Progenitor cell of endocrine pancreas (in vitro differentiated cells): Measurements from ENCODE around the gene GPC3. TPM values are rescaled to one million over a fixed set of nuclear protein-coding genes. Genes with fewer than 3 reads are reported as not detected.
A peak's percentile ranks its signal among the peaks of the same experiment; 100 is the strongest.

Experiments used
- DNase-seq: peaks from one replicate; pipeline ENCODE4 v3.0.0; 2021; ENCODE audit warnings: low spot score; ENCODE audit not compliant: unreplicated experiment
- H3K27ac Mint-ChIP-seq: 2 replicates; pipeline ENCODE4 v1.8.0; 2021; ENCODE audit warnings: mild to moderate bottlenecking, moderate library complexity, mixed read lengths
- H3K27me3 Mint-ChIP-seq: 2 replicates; pipeline ENCODE4 v1.8.0; 2021; ENCODE audit warnings: mixed read lengths
- H3K36me3 Mint-ChIP-seq: 2 replicates; pipeline ENCODE4 v1.8.0; 2022; ENCODE audit warnings: mixed read lengths; ENCODE audit not compliant: insufficient read depth
- H3K4me1 Mint-ChIP-seq: 2 replicates; pipeline ENCODE4 v1.8.0; 2021; ENCODE audit warnings: low read depth, mixed read lengths
- H3K4me3 Mint-ChIP-seq: 2 replicates; pipeline ENCODE4 v1.8.0; 2021; ENCODE audit warnings: low read depth, mild to moderate bottlenecking, moderate library complexity, mixed read lengths
- H3K9me3 Mint-ChIP-seq: 2 replicates; pipeline ENCODE4 v1.8.0; 2021; ENCODE audit warnings: low read depth, mixed read lengths
- total RNA-seq: library from RNA; stranded (reverse); gene quantifications from 2 replicates; pipeline ENCODE4 v1.2.1, GENCODE V29; 2021
- TF ChIP-seq, protein P1 (sequence below): fragments of 200-600 bp; sonication (generic); IDR thresholded peaks from one replicate; pipeline ENCODE4 v1.5.0; 2021; ENCODE audit warnings: antibody characterized with exemption, mild to moderate bottlenecking; ENCODE audit not compliant: unreplicated experiment

GPC3 gene
- total RNA-seq, 1 donor from 2014 or later = 197 TPM

DNA sequence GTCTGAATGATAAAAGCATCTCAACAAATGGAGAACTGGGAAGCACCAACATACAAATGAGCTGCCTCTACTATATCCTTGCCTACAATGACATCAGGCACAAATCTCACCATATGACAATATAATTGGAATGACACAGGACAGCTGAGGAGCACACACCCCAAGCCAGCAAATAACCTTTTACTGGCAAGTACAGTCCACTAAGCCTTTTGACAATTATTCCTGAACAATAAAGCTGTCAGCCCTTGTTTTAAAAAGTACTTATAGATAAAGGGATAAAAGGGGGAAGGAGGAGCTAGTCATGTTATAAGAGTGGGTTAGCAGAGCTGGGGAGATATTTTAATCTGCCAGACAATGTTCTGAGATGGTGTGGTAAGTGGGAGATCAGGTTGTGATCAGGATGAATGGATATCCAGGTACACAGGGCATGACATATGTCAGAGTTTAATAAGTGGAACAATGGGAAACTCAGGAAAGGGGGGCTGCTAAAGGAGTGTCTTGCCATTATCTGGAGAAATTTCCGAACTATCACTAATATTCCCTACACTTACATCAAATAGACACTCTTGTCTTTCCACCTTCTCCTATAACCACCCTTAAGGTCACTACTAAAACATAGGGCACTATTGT lies 127.6 kb downstream of the GPC3 start:
- H3K36me3 Mint-ChIP-seq = peaks cover 5% of the 10 kb centered on the region
- H3K27me3 Mint-ChIP-seq = no peaks in the 10 kb centered on the region
- no peak overlapping the region for H3K27ac Mint-ChIP-seq
- no peak for DNase-seq
- no peak overlapping the region for H3K4me3 Mint-ChIP-seq
- peaks cover 3% of the 10 kb centered on the region for H3K9me3 Mint-ChIP-seq
- peaks cover 34% of the 10 kb centered on the region for H3K4me1 Mint-ChIP-seq
- TF ChIP-seq, protein P1, sequence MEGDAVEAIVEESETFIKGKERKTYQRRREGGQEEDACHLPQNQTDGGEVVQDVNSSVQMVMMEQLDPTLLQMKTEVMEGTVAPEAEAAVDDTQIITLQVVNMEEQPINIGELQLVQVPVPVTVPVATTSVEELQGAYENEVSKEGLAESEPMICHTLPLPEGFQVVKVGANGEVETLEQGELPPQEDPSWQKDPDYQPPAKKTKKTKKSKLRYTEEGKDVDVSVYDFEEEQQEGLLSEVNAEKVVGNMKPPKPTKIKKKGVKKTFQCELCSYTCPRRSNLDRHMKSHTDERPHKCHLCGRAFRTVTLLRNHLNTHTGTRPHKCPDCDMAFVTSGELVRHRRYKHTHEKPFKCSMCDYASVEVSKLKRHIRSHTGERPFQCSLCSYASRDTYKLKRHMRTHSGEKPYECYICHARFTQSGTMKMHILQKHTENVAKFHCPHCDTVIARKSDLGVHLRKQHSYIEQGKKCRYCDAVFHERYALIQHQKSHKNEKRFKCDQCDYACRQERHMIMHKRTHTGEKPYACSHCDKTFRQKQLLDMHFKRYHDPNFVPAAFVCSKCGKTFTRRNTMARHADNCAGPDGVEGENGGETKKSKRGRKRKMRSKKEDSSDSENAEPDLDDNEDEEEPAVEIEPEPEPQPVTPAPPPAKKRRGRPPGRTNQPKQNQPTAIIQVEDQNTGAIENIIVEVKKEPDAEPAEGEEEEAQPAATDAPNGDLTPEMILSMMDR = no peak

DNA sequence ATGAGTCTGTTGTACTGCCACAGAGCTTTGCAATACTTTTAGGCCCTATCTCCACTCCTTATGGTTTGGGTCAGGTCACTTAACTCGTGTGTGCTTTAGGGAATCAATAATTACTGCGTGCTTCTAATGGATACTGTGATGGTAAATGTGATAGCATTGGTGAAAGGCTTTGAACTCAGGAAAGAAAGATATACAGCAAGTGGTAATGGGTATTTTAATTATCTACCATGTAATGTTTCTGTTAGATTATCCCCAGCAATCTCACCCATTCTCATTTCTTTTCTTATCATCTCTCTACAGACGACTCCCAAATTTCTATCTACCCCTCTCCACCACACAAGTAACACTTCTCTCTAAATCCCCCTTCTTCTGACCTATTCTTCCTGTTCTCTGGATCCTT lies 128.6 kb downstream of the GPC3 start:
- H3K27ac Mint-ChIP-seq = no peak overlapping the region
- DNase-seq = no peak
- no peak overlapping the region for H3K4me3 Mint-ChIP-seq
- TF ChIP-seq, protein P1 = no peak
- H3K9me3 Mint-ChIP-seq = peaks cover 3% of the 10 kb centered on the region
- peaks cover 32% of the 10 kb centered on the region for H3K4me1 Mint-ChIP-seq
- H3K27me3 Mint-ChIP-seq = no peaks in the 10 kb centered on the region
- H3K36me3 Mint-ChIP-seq = peaks cover 3% of the 10 kb centered on the region

DNA sequence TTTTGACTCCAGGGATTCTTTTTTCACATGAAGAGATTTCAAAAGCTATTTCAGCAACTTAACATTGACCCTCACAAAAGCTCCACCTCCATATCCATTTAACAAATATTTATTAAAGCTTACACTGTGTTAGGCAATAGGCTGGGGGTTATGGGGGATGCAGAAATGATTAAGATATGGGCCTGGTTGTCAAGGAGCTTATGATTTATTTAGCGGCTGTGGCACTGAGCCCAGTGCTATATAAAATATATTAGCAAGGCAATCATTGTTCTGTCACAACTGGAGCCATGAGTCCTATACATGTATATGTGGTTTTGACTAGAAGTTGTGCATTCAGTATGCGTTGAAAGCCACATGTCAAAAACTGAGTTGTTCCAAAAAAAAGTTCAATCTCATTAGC lies 131.1 kb downstream of the GPC3 start:
- Mint-ChIP-seq H3K36me3 (no peaks in the 10 kb centered on the region), H3K27me3 (no peaks in the 10 kb centered on the region), H3K4me1 (peaks cover 29% of the 10 kb centered on the region), H3K27ac (no peak overlapping the region), H3K4me3 (no peak overlapping the region), H3K9me3 (no peaks in the 10 kb centered on the region)
- DNase-seq = no peak
- TF ChIP-seq, protein P1 = no peak

DNA sequence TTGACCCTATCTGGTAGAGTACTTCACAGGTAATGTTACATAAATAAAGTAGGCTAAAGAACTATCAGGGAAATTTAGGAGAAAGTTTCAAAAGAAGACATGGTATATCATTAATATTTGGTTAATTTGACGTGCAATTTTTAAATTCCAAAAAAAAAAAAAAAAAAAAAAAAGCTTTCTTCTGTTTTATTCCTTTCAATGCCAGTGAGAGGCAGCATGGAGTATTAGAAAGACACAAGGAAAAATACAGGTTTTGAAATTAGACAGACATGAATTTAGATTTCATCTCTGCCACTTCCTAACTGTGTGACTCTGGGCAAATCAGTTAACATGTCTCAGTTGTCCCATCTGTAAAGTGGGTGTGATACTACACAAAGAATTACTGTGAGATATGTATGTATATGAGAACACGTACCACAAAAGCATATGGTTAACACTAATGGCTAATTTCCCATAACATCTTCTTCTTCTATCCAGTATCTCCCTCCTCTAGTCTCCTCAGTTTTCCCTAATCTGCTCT lies 132.5 kb downstream of the GPC3 start:
- no peak for DNase-seq
- Mint-ChIP-seq H3K27me3 (no peaks in the 10 kb centered on the region), H3K4me1 (peaks cover 29% of the 10 kb centered on the region), H3K27ac (no peak overlapping the region), H3K36me3 (no peaks in the 10 kb centered on the region), H3K4me3 (no peak overlapping the region), H3K9me3 (no peaks in the 10 kb centered on the region)
- TF ChIP-seq, protein P1 = peak; percentile 24

DNA sequence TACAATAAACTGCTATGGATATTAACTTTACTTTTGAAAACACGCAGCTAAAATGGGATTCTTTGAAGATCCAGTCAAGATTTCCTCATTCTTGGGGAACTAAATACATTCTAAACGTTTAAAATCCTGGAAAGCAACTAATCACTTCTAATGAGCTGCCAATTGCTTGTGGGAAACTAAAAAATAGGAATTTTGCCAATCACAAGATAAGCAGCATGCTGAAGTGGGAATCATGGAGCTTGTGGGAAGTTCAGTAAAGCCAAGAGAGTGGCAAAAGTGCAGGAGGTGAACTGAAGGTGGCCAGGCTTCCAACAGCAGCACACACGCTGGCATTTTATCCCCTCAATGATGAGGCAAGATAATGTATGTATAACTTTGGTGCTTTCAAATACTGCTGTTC lies 133.0 kb downstream of the GPC3 start:
- TF ChIP-seq, protein P1 = no peak
- DNase-seq = no peak
- H3K27me3 Mint-ChIP-seq = no peaks in the 10 kb centered on the region
- H3K4me1 Mint-ChIP-seq = peaks cover 26% of the 10 kb centered on the region
- no peaks in the 10 kb centered on the region for H3K9me3 Mint-ChIP-seq
- H3K36me3 Mint-ChIP-seq = no peaks in the 10 kb centered on the region
- no peak overlapping the region for H3K27ac Mint-ChIP-seq
- no peak overlapping the region for H3K4me3 Mint-ChIP-seq
